HCT116 (cell line): Measurements from ENCODE around the gene HIRIP3. TPM values are rescaled to one million over a fixed set of nuclear protein-coding genes. Genes with fewer than 3 reads are reported as not detected.

Experiments used
- ATAC-seq: fragments of 200-7000 bp; cut with Tn5 transposase; 2 replicates; pipeline ENCODE4 v1.9.1; 2020; ENCODE audit warnings: mild to moderate bottlenecking, moderate library complexity
- BruUV-seq: library from RNA; stranded (reverse); fragments of 400-500 nt; replicated peaks from 2 replicates; lab custom pipeline; 2021; lab: Mats Ljungman, UMichigan
- CTCF ChIA-PET: fragments of 300-600 bp; sonication (Branson Sonifier 250); formaldehyde crosslinking; loops from one replicate; lab custom pipeline; 2021; ENCODE audit warnings: antibody characterized with exemption; lab: Charles Lee
- POLR2A ChIA-PET: fragments of 300-600, 350-600 bp; sonication (Branson Sonifier 250); formaldehyde crosslinking; loops from one replicate; lab custom pipeline; 2021; ENCODE audit warnings: antibody characterized with exemption; lab: Charles Lee
- RAD21 ChIA-PET, 2 experiments: fragments of 300-600 bp; sonication (Branson Sonifier 250); formaldehyde crosslinking; loops; one replicate each; lab custom pipeline; 2023; ENCODE audit warnings: low total read pairs in 2 of 2; ENCODE audit not compliant: uncharacterized antibody in 2 of 2, unreplicated experiment in 2 of 2, low non-redundant PET in 1 of 2; lab: Charles Lee
- DNase-seq: peaks from one replicate; pipeline ENCODE4 v3.0.0-alpha.2; 2010; ENCODE audit warnings: low read depth, low spot score
- H2AFZ ChIP-seq: fragments of 200-600 bp; shearing (Covaris generic), sonication (generic); 2 replicates; pipeline ENCODE4 v1.6.1; 2017; ENCODE audit warnings: low read depth, mixed run types, mixed read lengths, antibody characterized with exemption, low read length; ENCODE audit not compliant: poor library complexity, severe bottlenecking
- H3K27ac ChIP-seq: 2 replicates; pipeline ENCODE4 v1.5.1; 2012; ENCODE audit warnings: low read depth, low read length
- H3K27me3 ChIP-seq: fragments of 200-600 bp; sonication (generic); 2 replicates; pipeline ENCODE4 v1.6.1; 2016; ENCODE audit warnings: mixed run types, low read length, mixed read lengths; ENCODE audit not compliant: insufficient read depth
- H3K36me3 ChIP-seq, 2 experiments: fragments of 200-500 bp in 1 of 2; fragments of 200-600 bp in 1 of 2; sonication (Bioruptor generic) in 1 of 2; sonication (generic) in 1 of 2; 2 replicates each; pipeline versions ENCODE4 v1.5.1 to v1.6.1; 2014 to 2016; ENCODE audit warnings: low read length in 2 of 2, inconsistent platforms in 1 of 2, mixed read lengths in 1 of 2, mixed run types in 1 of 2; ENCODE audit not compliant: insufficient read depth in 2 of 2, control insufficient read depth in 1 of 2
- H3K4me1 ChIP-seq, 2 experiments: fragments of 200-600 bp in 1 of 2; sonication (generic) in 1 of 2; 2 replicates each; pipeline versions ENCODE4 v1.5.1 to v1.6.1; 2012 to 2017; ENCODE audit warnings: low read length in 2 of 2, inconsistent platforms in 1 of 2, mild to moderate bottlenecking in 1 of 2, mixed read lengths in 1 of 2, mixed run types in 1 of 2, moderate library complexity in 1 of 2; ENCODE audit not compliant: insufficient read depth in 2 of 2, control insufficient read depth in 1 of 2
- H3K4me2 ChIP-seq: fragments of 200-600 bp; sonication (generic); 2 replicates; pipeline ENCODE4 v1.6.1; 2017; ENCODE audit warnings: mixed run types, low read length, mixed read lengths
- H3K4me3 ChIP-seq, 2 experiments: fragments of 200-600 bp in 1 of 2; sonication (generic) in 1 of 2; replicated peaks in 1 of 2; 2 replicates each; pipeline ENCODE4 v1.5.1; 2011 to 2016; ENCODE audit warnings: low read length in 2 of 2, control low read depth in 1 of 2, low read depth in 1 of 2, mild to moderate bottlenecking in 1 of 2, mixed read lengths in 1 of 2, mixed run types in 1 of 2
- H3K79me2 ChIP-seq: fragments of 200-600 bp; sonication (generic); 2 replicates; pipeline ENCODE4 v1.6.1; 2017; ENCODE audit warnings: mild to moderate bottlenecking, mixed run types, low read length, moderate library complexity, mixed read lengths; ENCODE audit not compliant: insufficient read depth
- H3K9ac ChIP-seq: fragments of 200-600 bp; sonication (generic); 2 replicates; pipeline ENCODE4 v1.6.1; 2016; ENCODE audit warnings: low read length, mixed read lengths
- H3K9me2 ChIP-seq: fragments of 200-600 bp; sonication (generic), shearing (Covaris generic); 2 replicates; pipeline ENCODE4 v1.6.1; 2017; ENCODE audit warnings: mixed run types, mild to moderate bottlenecking, moderate library complexity; ENCODE audit not compliant: insufficient read depth
- H3K9me3 ChIP-seq, 2 experiments: fragments of 200-500 bp in 1 of 2; fragments of 200-600 bp in 1 of 2; sonication (Bioruptor generic) in 1 of 2; sonication (generic) in 1 of 2; 2 replicates each; pipeline ENCODE4 v1.6.1; 2014 to 2017; ENCODE audit warnings: low read length in 2 of 2, mixed read lengths in 2 of 2, inconsistent platforms in 1 of 2, low read depth in 1 of 2, mild to moderate bottlenecking in 1 of 2, mixed run types in 1 of 2, moderate library complexity in 1 of 2; ENCODE audit not compliant: control insufficient read depth in 1 of 2, insufficient read depth in 1 of 2
- H4K20me1 ChIP-seq: fragments of 200-600 bp; sonication (generic), shearing (Covaris generic); 2 replicates; pipeline ENCODE4 v1.6.1; 2017; ENCODE audit warnings: mixed run types, mild to moderate bottlenecking, moderate library complexity; ENCODE audit not compliant: insufficient read depth
- EGR1 ChIP-seq: IDR thresholded peaks from 2 replicates; pipeline ENCODE4 v1.6.1; 2012; ENCODE audit warnings: low read depth
- FOSL1 ChIP-seq: IDR thresholded peaks from 2 replicates; pipeline ENCODE4 v1.6.1; 2012; ENCODE audit warnings: low read depth
- JUND ChIP-seq: IDR thresholded peaks from 2 replicates; pipeline ENCODE4 v1.6.1; 2012
- POLR2A ChIP-seq: IDR thresholded peaks from 2 replicates; pipeline ENCODE4 v1.7.0; 2011; ENCODE audit warnings: borderline replicate concordance; ENCODE audit not compliant: insufficient read depth, insufficient read length; ENCODE audit errors: extremely low read depth
- POLR2AphosphoS5 ChIP-seq: IDR thresholded peaks from 2 replicates; pipeline ENCODE4 v1.6.1; 2011; ENCODE audit warnings: mild to moderate bottlenecking, low read depth, low read length, moderate library complexity
- RAD21 ChIP-seq: IDR thresholded peaks from 2 replicates; pipeline ENCODE4 v1.6.1; 2012; ENCODE audit warnings: low read depth, mild to moderate bottlenecking
- SIN3A ChIP-seq: IDR thresholded peaks from 2 replicates; pipeline ENCODE4 v1.6.1; 2012; ENCODE audit warnings: low read depth
- ZNF274 ChIP-seq: fragments of 200-500 bp; sonication (Bioruptor generic); IDR thresholded peaks from 2 replicates; pipeline ENCODE4 v1.6.1; 2014; ENCODE audit warnings: mild to moderate bottlenecking, low read depth, low read length, inconsistent platforms
- intact Hi-C: fragments of 100-400 bp; cut with micrococcal nuclease; formaldehyde crosslinking; loops from 2 replicates; pipeline ENCODE4 v1.10.0; 2022
- total RNA-seq: library from RNA; stranded (reverse); gene quantifications from one replicate; pipeline ENCODE4 v1.2.1, GENCODE V29; 2021; ENCODE audit not compliant: unreplicated experiment
- TF ChIP-seq, protein P1 (sequence below): IDR thresholded peaks from 2 replicates; pipeline ENCODE4 v1.6.1; 2012; ENCODE audit warnings: low read depth

The HIRIP3 gene
- total RNA-seq, 1 experiment from 2014 or later = 21.8 TPM

DNA sequence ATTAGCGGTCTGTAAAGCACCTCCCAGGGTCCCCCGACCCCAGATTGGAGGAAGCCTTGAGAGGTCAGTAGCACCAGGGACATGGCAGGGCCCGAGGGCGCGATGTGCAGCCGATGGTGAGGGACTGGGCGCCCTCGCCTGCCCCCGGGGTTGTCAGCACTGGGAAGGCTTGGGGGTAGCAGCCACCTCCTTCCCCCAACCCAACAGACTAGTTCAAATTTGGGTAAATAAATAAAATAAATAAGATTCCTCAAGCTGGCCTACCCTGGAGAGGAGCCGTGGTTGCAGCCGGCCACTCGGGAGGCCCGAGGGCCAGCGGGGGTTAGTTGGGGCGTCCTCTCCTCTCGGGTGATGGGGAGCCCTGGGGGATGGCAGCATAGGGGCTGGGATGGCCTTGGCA is 29.0 kb upstream of the HIRIP3 start:
- ATAC-seq (no peak), DNase-seq (no peak)
- H3K9me2 ChIP-seq = no peaks in the 10 kb centered on the region
- no peaks in the 10 kb centered on the region for H3K79me2 ChIP-seq
- H3K36me3 ChIP-seq = no peaks in the 10 kb centered on the region
- no peak overlapping the region for H3K4me2 ChIP-seq
- RAD21 ChIA-PET = no interaction called here
- peaks cover 0 to 15% of the 10 kb centered on the region in 2 experiments; a peak in 3 of 4 replicates for H3K4me1 ChIP-seq
- no peak overlapping the region for H3K4me3 ChIP-seq
- no peak overlapping the region for H3K27ac ChIP-seq
- no peak overlapping the region for H2AFZ ChIP-seq
- CTCF ChIA-PET = no interaction called here
- POLR2A ChIA-PET = no interaction called here
- BruUV-seq = no TSS peak
- no peaks in the 10 kb centered on the region for H3K27me3 ChIP-seq
- H3K9ac ChIP-seq = no peak overlapping the region
- H3K9me3 ChIP-seq = no peaks in the 10 kb centered on the region
- H4K20me1 ChIP-seq = no peaks in the 10 kb centered on the region
- no peak for TF ChIP-seq ZNF274
- TF ChIP-seq, protein P1, sequence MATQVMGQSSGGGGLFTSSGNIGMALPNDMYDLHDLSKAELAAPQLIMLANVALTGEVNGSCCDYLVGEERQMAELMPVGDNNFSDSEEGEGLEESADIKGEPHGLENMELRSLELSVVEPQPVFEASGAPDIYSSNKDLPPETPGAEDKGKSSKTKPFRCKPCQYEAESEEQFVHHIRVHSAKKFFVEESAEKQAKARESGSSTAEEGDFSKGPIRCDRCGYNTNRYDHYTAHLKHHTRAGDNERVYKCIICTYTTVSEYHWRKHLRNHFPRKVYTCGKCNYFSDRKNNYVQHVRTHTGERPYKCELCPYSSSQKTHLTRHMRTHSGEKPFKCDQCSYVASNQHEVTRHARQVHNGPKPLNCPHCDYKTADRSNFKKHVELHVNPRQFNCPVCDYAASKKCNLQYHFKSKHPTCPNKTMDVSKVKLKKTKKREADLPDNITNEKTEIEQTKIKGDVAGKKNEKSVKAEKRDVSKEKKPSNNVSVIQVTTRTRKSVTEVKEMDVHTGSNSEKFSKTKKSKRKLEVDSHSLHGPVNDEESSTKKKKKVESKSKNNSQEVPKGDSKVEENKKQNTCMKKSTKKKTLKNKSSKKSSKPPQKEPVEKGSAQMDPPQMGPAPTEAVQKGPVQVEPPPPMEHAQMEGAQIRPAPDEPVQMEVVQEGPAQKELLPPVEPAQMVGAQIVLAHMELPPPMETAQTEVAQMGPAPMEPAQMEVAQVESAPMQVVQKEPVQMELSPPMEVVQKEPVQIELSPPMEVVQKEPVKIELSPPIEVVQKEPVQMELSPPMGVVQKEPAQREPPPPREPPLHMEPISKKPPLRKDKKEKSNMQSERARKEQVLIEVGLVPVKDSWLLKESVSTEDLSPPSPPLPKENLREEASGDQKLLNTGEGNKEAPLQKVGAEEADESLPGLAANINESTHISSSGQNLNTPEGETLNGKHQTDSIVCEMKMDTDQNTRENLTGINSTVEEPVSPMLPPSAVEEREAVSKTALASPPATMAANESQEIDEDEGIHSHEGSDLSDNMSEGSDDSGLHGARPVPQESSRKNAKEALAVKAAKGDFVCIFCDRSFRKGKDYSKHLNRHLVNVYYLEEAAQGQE = no peak
- TF ChIP-seq POLR2A = no peak
- no peak for TF ChIP-seq JUND
- no peak for TF ChIP-seq RAD21
- no peak for TF ChIP-seq EGR1
- TF ChIP-seq POLR2AphosphoS5 = no peak
- no peak for TF ChIP-seq SIN3A
- no peak for TF ChIP-seq FOSL1
- intact Hi-C loops = loop anchor here (10.0 kb wide), 1 partner anchor 910 kb away; no protein-coding TSS in a partner anchor
